GM23248 (cell line): ENCODE results near the gene STX2.

Experiments
- EZH2 ChIP-seq: fragments of 200-600 bp; sonication (generic); IDR thresholded peaks from 2 replicates; pipeline ENCODE4 v1.6.1; 2018; ENCODE audit warnings: antibody characterized with exemption, mild to moderate bottlenecking; ENCODE audit not compliant: insufficient read depth, poor library complexity, severe bottlenecking
- EZH2phosphoT487 ChIP-seq: fragments of 200-600 bp; sonication (generic); IDR thresholded peaks from 2 replicates; pipeline ENCODE4 v1.6.1; 2018; ENCODE audit warnings: antibody characterized with exemption, moderate library complexity, mild to moderate bottlenecking, low read depth; ENCODE audit not compliant: insufficient read depth

- TF ChIP-seq EZH2phosphoT487 (no peak), EZH2 (no peak)
Measured at GRCh38 chr12:130766470-130766869, 72.6 kb downstream of the STX2 start.
